Activated naive CD4-positive, alpha-beta T cell treated with Interleukin-2 at 50 U/mL for 16 hours (primary cell): ENCODE measurements around the gene PRR23A.
"Not testable (repeated sequence)": the region's sequence is repeated elsewhere in the genome, so short reads cannot be mapped to it uniquely, and the experiment has no call there.

Source experiments
- DNase-seq: peaks from one replicate; pipeline ENCODE4 v3.0.0-alpha.2; 2020

PRR23A gene

DNA sequence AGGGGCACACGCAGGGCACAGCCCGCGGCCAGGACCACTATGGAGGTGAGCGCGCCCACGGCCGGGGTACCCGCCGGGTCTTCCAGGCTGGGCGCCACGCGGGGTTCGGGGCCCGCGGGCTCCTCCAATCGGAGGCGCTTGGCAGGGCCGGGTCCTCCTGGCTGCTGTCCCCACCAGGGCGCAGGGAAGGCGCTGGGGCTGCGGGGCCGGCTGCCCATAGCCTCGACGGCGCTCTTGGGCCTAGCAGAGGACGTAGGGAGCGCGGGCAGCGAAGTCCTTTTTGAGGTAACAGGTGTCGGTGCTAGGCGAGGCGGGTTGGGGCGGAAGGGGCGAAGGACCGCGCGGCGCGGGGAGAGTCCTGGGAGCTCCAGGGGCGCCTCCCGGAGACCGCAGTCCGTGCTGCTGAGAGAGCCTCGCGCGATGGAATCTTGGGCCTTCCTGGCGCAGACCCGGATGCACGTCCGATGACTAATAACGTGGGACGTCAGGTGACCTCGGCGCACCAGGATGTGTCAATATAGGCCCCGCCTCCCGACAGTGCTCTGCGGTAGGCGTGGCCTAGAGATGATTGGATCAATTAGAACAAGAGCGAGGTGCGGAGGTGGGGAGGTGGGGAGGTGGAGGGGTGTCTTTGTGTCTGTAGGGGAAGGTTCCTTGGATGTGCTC, at the start of gene PRR23A:
Gene PRR23A, minus strand, starts transcription at position 218 of the 666 bp plus-strand sequence. Its CDS starts 0 bp downstream, at position 218.
- no peak for DNase-seq

- no peak for DNase-seq
Observed at GRCh38 chr3:139052802-139053600, 46.9 kb upstream of the PRR23A start.

DNA sequence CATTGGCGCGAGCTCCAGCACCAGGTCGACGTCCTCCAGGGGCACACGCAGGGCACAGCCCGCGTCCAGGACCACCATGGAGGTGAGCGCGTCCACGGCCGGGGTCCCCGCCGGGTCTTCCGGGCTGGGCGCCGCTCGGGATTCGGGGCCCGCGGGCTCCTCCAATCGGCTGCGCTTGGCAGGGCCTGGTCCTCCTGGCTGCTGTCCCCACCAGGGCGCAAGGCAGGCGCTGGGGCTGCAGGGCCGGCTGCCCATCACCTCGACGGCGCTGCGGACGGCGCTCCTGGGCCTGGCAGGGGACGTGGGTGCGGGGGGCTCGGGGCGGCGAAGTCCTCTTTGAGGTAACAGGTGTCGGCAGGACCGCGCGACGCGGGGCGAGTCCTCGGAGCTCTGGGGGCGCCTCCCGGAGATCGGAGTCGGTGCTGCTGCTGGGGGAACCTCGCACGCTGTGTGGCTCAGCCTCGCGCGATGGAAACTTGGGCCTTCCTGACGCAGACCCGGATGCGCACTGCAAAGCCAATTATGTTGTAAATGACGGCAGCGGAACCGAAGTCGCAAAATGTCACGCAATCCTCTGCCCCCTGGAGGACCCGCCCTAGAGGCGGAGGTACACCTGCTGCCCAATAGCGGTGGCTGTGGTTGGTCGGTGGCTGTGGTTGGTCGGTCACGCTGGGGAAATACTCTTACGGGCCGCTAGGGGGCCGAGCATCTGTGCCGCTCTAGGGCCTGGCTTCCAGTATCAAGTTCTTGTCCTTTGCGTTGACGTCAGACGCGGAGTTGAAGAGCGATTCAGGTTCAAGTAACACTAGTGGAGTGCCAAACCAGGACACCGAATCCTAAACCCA, 38.5 kb upstream of the PRR23A start, which contains the start of gene PRR23C:
Gene PRR23C, minus strand, starts transcription at position 527 of the 845 bp plus-strand sequence. Its CDS starts 272 bp downstream, at position 255.
- no peak for DNase-seq

DNA sequence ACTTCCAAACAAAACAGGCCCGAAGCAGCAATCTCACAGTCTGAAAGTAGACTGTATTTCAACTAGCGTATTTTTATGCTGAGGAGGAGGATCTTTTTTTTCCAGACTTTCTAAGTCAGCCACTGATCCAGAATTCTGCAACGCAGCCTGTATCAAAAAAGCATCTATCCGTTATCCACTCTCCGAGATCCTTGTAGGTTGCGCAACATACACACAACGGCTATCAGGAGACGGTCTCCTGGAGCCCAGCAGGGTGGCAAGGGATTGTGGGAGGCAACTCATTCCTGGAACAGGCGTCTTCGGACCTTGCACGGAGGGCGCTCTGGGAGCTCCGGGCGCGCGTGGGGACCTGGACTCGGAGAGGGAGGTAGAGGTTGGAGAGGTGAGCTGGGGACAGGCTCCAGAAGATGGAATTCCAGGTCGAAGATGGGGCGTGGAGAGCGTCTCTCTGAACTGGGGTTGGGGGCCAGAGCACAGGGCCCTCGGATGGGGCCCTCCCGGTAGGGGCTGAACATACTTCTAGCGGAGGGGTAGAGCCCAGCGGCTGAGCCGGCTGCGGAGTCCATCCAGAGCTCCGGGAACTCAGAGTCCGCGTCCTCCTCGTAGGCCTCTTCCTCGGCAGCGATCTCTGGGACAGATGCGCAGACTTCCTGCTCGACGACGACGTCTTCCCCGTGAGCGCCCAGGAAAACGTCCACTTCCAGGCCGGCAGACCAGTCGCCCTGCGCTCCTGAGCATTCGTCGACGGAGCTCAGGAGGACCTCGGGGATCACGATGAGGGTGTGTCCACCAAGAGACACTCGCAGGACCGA, 37.7 kb upstream of the PRR23A start:
- no peak for DNase-seq

DNA sequence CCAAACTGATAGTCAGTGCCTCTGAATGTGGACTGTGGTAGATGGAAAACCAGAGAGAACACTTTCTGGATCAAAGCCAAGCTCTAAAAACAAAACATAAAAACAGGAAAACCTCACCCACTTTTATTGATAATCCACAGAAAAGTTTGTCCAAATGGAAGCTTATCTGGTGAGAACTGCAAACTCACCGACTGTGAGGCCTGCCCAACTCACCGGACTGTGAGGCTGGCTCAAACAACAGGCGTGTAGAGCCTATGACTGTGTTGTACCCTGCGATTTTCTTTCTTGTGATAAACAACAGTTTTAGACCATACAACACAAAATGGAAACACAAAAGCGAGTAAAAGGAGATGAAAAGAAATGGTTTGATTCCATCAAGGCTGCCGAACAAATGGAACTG, 31.4 kb upstream of the PRR23A start:
- DNase-seq, result no peak

- DNase-seq, result no peak
Observed at GRCh38 chr3:139032326-139033002, 26.4 kb upstream of the PRR23A start.

- not testable (repeated sequence) for DNase-seq
Observed at GRCh38 chr3:139030576-139030975, 24.5 kb upstream of the PRR23A start.

GRCh38 chr3:139024968-139025367, 18.9 kb upstream of the PRR23A start:
- DNase-seq, result no peak

DNA sequence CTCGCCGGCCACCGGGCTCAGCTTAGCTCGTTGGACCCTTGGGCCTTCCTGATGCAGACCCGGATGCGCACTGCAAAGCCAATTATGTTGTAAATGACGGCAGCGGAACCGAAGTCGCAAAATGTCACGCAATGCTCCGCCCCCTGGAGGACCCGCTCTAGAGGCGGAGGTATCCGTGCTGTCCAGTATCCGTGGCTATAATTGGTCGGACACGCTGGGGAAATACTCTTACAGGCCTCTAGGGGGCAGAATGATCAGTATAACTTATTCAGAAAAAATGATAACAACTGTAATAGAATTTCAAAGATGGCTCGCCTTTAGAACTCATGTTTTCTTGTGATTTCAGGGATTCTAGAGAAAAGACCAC, 14.8 kb upstream of the PRR23A start, which contains the start of gene PRR23B:
Gene PRR23B, minus strand, starts transcription at position 59 of the 367 bp plus-strand sequence. CDS start 265 bp downstream, outside the sequence.
- DNase-seq, result no peak

DNA sequence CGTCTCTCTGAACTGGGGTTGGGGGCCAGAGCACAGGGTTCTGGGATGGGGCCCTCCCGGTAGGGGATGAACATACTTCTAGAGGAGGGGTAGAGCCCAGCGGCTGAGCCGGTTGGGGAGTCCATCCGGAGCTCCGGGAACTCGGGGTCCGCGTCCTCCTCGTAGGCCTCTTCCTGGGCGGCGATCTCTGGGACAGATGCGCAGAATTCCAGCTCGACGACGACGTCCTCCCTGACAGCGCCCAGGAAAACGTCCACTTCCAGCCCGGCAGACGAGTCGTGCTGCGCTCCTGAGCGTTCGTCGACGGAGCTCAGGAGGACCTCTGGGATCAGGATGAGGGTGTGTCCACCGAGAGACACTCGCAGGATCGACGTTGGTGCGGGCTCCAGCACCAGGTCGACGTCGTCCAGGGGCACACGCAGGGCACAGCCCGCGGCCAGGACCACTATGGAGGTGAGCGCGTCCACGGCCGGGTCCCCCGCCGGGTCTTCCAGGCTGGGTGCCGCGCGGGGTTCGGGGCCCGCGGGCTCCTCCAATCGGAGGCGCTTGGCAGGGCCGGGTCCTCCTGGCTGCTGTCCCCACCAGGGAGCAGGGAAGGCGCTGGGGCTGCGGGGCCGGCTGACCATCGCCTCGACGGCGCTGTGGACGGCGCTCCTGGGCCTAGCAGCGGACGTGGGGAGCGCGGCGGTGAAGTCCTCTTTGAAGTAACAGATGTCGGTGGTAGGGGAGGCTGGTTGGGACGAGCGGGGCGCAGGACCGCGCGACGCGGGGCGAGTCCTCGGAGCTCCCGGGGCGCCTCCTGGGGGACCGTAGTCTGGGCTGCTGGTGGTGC, 14.2 kb upstream of the PRR23A start:
- DNase-seq, result no peak

DNA sequence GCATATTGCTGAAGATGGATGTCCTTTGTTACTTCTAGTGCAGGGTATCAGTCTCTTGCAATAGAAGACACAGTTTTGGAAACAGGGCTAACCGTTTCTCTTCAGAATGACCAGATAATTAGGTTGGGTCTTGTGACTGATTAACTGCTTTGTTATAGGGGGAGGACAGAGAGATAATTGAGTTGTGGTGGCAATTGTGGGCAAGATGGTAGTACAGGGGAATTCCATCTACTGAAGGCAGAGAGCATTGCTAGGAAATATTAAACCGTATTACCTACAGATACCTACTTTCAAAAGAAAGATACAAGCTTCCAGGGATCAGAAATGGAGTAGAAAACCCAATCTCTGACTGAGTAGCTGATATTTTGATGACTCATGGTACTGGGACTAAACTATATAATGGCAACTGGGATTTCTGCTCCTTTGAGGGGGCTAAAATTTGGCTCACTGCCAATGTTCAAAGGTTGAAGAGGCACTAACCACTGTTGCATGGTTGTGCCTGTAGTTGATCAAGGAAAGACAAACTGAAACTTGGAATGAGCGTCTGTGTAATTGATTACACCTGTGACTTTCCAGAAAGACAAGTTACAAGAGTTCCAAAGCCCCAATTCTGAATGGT, 10.5 kb upstream of the PRR23A start:
- DNase-seq, result no peak

DNA sequence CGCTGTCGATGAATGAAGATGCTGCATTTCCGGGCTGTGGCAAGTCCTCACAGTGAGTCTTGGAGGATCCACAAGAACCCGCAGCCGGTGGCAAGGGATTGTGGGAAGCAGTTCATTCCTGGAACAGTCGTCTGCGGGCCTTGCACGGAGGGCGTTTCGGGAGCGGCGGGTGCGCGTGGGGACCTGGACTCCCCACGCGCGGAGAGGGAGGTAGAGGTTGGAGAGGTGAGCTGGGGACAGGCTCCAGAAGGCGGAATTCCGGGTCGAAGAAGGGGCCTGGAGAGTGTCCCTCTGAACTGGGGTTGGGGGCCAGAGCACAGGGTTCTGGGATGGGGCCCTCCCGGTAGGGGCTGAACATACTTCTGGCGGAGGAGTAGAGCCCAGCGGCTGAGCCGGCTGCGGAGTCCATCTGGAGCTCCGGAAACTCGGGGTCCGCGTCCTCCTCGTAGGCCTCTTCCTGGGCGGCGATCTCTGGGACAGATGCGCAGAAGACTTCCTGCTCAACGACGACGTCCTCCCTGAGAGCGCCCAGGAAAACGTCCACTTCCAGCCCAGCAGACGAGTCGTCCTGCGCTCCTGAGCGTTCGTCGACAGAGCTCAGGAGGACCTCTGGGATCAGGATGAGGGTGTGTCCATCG, 593 bp downstream of the PRR23A start:
- DNase-seq, result no peak

DNA sequence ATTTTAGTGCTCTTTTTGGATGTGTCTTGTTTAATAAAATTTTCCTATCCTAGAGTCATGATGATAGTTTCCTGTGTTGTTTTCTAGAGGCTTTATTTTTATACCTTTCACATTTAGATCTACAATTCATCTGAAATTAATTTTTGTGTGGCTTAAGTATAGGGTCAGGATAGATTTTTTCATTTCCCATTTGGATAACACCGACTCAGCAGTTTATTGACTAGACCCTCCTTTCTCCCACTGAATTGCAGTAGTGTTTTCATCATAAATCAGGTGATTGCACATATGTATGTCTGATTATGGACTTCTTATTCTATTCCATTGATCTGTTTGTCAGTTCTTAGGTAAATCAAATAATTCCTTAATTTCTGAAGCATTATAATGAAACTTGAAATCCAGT, 10.4 kb downstream of the PRR23A start:
- no peak for DNase-seq

DNA sequence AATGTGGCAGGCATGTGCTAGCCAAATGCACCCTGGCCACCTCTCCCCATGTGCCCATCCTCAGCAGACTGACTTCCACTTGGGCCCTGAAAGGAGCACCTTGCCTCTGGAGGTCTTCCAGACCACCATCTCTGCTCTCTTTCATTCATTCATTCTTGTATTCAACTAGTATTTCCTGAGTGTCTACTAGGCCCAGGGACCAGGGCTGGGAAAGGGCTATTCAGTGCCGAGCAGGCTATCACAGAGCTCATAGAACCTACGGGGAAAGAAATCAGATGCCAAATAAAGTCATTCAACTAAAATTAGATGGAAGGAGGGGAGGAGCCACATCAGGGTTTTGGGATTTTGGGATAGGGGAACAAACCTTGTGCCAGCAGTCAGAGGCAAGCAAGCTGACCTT, 18.9 kb downstream of the PRR23A start:
- DNase-seq, result no peak

GRCh38 chr3:138985932-138986331, 20.1 kb downstream of the PRR23A start:
- DNase-seq, result no peak

GRCh38 chr3:138984816-138985215, 21.3 kb downstream of the PRR23A start:
- DNase-seq, result no peak

DNA sequence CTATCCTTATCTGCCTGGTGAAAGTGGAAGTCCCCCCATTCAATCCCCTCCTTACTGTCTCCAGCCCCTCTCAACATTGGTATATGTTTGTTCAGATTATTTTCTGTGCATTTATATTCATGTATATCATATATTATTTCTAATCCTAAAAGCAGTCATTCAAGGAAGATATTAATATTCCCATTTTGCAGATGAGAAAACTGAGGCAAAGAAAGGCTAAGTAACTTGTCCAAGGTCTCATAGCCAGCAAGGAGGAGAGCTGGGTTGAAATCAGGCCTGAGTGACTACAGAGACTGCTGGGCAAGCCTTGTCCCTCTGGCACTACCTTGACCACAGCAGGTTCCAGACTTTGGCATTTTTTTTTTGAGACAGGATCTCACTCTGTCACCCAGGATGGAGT, 30.0 kb downstream of the PRR23A start:
- DNase-seq, result no peak

DNA sequence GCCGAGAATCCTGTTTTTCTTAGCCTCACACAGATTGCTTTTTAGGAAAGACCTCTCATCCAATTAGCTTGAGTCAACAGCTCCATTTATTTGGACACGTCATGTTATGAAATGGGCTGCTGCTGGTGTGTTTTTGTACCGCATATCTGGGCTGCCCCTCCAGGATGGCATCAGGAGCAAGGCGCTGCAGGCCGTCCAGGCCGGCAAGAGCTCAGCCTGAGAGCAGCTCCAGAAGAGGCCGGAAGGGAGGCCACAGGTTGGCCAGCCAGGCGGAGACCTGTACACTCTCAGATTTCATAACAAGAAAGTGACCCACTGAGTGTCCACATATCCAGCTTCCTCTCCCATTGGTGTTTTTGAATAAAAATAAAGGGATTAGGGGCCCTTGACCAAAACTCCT, 30.7 kb downstream of the PRR23A start:
- DNase-seq, result no peak

GRCh38 chr3:138974462-138974861, 31.6 kb downstream of the PRR23A start:
- no peak for DNase-seq

GRCh38 chr3:138972941-138973340, 33.1 kb downstream of the PRR23A start:
- no peak for DNase-seq
